Measurements from ENCODE around the gene ITGA8. TPM values are rescaled to one million over a fixed set of nuclear protein-coding genes. Genes with fewer than 3 reads are reported as not detected.
"Not testable (repeated sequence)": the region's sequence is repeated elsewhere in the genome, so short reads cannot be mapped to it uniquely, and the experiment has no call there.

Gene ITGA8
- polyA plus RNA-seq, 1 donor = 6.6 TPM

DNA sequence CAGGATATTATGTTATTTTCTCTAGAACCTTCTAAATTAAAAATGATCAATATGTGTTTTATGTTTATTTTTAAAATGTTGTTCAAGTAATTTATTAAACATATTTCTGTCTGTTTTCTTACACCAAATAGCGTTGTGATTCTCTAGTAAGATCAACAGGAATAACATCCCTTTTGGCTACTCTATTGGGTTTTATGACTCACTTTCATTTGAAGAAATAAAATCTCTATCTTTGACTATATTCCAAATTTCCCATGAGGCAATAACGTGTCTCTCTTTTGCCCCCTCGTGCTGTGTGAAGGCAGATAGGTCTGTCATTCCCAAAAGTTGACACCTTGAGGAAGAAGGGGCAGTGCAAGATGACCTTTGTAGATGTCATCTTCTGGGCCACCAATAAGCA is 40.9 kb downstream of the ITGA8 start:
- DNase-seq = no peak

- DNase-seq = no peak
These were observed 47.3 kb downstream of the ITGA8 start for GRCh38 chr10:15672469-15672868.

GRCh38 chr10:15670880-15671279 is 48.8 kb downstream of the ITGA8 start:
- DNase-seq = no peak

- DNase-seq = no peak
These were observed 58.1 kb downstream of the ITGA8 start for GRCh38 chr10:15661574-15661973.

DNA sequence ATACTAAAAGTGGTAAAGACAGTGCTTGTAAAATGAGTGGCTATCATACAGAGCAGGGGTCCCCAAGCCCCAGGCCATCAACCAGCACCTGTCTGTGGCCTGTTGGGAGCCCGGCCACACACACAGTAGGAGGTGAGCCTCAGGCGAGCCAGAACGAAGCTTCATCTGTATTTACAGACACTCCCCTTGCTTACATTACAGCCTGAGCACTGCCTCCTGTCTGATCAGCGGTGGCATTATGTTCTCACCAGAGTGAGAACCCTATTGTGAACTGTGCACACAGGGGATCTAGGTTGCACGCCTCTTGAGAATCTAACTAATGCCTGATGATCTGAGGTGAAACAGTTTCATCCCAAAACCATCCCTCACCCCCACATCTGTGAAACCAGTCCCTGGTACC is 58.7 kb downstream of the ITGA8 start:
- DNase-seq = no peak

GRCh38 chr10:15658069-15658702 is 61.5 kb downstream of the ITGA8 start:
- DNase-seq = no peak

- no peak for DNase-seq
These were observed 67.0 kb downstream of the ITGA8 start for GRCh38 chr10:15652757-15653156.

GRCh38 chr10:15652117-15652516 is 67.6 kb downstream of the ITGA8 start:
- no peak for DNase-seq

DNA sequence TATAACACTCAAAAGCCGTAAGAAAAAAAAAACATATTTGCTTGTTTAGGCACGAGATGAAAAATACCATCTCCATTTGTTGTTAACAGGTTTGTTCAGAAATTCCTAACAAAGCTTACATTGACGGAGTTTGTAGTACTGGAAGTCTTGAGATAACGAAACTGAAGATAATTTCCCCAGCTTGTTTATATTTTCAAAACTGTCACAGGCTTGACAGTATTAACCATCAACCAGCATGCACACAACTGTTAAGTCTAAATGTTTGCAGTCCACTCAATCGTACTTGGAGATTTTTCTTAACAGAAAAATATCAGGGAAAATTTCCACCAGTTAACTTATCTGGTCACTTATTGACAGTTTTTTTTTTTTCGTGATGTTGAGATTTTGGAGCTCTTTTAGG is 68.5 kb downstream of the ITGA8 start:
- no peak for DNase-seq

GRCh38 chr10:15642095-15642494 is 77.6 kb downstream of the ITGA8 start:
- no peak for DNase-seq

- DNase-seq = no peak
These were observed 79.1 kb downstream of the ITGA8 start for GRCh38 chr10:15640536-15641085.

- no peak for DNase-seq
These were observed 83.3 kb downstream of the ITGA8 start for GRCh38 chr10:15636446-15636845.

- no peak for DNase-seq
These were observed 87.1 kb downstream of the ITGA8 start for GRCh38 chr10:15632456-15633091.

- DNase-seq = not testable (repeated sequence)
These were observed 88.5 kb downstream of the ITGA8 start for GRCh38 chr10:15631205-15631604.

DNA sequence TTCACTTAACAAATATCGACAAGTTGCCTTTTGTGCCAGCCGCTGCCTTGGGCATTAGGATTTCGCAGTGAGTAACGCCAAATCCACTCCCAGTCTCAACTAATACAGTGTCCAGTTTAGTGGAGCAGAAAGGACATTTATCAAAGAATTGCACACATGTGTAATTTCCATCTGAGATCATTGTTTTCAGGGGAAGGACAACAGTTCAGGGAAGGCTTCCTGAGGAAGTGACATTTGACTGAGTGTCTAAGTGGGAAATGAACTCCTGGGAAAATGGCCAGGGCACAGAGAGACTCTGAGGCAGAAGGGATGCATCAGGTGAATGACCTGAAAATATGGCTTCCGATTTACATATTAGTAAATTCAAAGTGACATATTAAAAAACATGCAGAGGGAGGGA is 89.4 kb downstream of the ITGA8 start:
- DNase-seq = no peak

- no peak for DNase-seq
These were observed 92.0 kb downstream of the ITGA8 start for GRCh38 chr10:15627617-15628196.

GRCh38 chr10:15626937-15627336 is 92.8 kb downstream of the ITGA8 start:
- no peak for DNase-seq

DNA sequence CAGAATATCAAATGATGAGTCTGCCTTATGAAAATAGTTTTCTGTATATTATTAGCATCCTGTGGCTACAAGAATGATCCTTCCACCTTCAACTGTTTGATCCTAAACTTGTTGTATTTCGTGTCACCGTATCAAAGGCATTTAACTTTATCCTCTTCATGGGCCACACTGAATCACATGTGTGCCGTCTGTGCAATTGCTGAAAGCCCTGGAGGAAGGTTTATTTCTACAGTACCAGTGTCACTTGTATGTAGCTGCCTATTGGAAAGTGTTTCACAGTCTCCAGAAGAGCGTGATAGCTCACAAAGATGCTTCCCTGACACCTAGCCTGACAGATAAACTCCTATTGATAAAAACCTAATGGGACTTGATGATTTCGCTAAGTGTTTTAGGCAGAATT is 94.5 kb downstream of the ITGA8 start:
- no peak for DNase-seq

GRCh38 chr10:15624401-15625196 is 95.1 kb downstream of the ITGA8 start:
- no peak for DNase-seq

GRCh38 chr10:15620836-15621515 is 98.7 kb downstream of the ITGA8 start:
- DNase-seq = no peak

GRCh38 chr10:15620337-15620736 is 99.4 kb downstream of the ITGA8 start:
- DNase-seq = no peak

DNA sequence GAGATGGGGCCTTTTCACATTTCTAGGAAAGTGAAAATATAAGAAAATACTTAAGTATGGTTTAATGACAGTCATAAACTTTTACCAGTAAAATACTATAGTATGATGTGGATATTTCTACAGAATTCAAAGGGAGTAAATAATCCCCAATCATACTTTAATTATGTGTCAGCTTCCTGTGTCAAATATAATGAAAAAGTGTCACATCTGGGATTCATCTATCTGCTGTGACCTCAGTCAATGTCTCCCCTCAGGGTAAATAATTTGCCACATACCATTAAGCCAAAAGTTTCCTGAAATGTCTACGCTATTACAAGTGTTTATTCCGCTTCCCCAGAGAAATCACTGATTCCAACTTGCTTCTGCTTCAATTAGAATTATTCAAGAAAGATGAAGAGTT is 110.5 kb downstream of the ITGA8 start:
- DNase-seq = no peak

DNA sequence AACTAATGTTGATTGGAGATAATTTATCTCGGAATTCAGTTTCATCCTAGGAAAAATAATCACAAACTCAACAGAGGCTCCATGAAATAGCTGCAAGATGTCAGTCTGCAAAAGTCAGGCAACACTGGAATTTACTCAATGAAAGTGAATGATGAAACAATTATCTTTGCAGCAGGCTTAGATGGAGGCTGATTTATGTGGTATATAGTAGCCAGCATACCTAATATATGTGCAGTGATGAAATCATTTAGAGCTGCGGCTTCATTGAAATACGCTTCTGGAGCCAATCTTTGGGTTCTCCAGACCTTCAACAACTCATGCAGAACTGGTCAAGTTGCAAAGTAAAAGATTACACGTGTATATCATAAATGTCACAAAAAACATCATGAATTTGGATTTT is 113.3 kb downstream of the ITGA8 start:
- no peak for DNase-seq

Data from hindlimb muscle (tissue), 1 donor.